K562 (cell line): ENCODE results near the gene DUSP19.

Experiments
- CTCF ChIP-seq, 3 experiments: IDR thresholded peaks in 2 of 3; conservative IDR thresholded peaks in 1 of 3; 2 replicates each; pipeline ENCODE4 v1.5.1; 2011 to 2012; ENCODE audit warnings: low read length in 3 of 3, mild to moderate bottlenecking in 3 of 3, control low read depth in 2 of 3, improper control_type of control experiment in 1 of 3, inconsistent platforms in 1 of 3, low read depth in 1 of 3, mixed read lengths in 1 of 3, moderate library complexity in 1 of 3; ENCODE audit not compliant: insufficient read depth in 2 of 3
- L3MBTL2 ChIP-seq: fragments of 450-650 bp; IDR thresholded peaks from 2 replicates; pipeline ENCODE4 v1.6.1; 2016; ENCODE audit warnings: mild to moderate bottlenecking, moderate library complexity

GRCh38 chr2:183078464-183079138 is at the start of gene DUSP19:
- TF ChIP-seq CTCF (IDR thresholded peaks at IDR 0.05 in 2 of 3, conservative IDR thresholded peaks at IDR 0.05 in 1 of 3; ENCODE audit: insufficient read depth in 2 of 3, low read depth in 1 of 3, low read length in 3 of 3) (no peak), L3MBTL2 (peak; percentile 89; the same call in 1 of the 2 replicates)
